Heart right ventricle (tissue), 16 donors: ENCODE data around the gene LCE1F. TPM values are rescaled to one million over a fixed set of nuclear protein-coding genes. Genes with fewer than 3 reads are reported as not detected.

Source experiments
- ATAC-seq, 8 donors: fragments of 200-7000 bp; cut with Tn5 transposase; one replicate each; pipeline ENCODE4 v1.9.1; 2020; ENCODE audit warnings: mild to moderate bottlenecking in 8 of 8, moderate library complexity in 8 of 8, moderate number of reproducible peaks in 1 of 8
- DNase-seq, 2 donors: peaks; one replicate each; pipeline ENCODE4 v3.0.0-alpha.2; 2020
- H3K27ac ChIP-seq, 10 donors: fragments of 200-600 bp; sonication (generic) in 2 of 10; one replicate each; pipeline versions ENCODE4 v1.5.0 to v1.8.0; 2020 to 2022; ENCODE audit warnings: mild to moderate bottlenecking in 3 of 10
- H3K27me3 ChIP-seq, 7 donors: fragments of 200-600 bp; one replicate each; pipeline ENCODE4 v1.8.0; 2021 to 2022; ENCODE audit warnings: mild to moderate bottlenecking in 2 of 7
- H3K36me3 ChIP-seq, 9 donors: fragments of 200-600 bp; sonication (generic) in 1 of 9; one replicate each; pipeline versions ENCODE4 v1.5.0 to v1.8.0; 2020 to 2022; ENCODE audit warnings: mild to moderate bottlenecking in 2 of 9
- H3K4me1 ChIP-seq, 9 donors: fragments of 200-600 bp; sonication (generic) in 1 of 9; one replicate each; pipeline versions ENCODE4 v1.5.0 to v1.8.0; 2020 to 2022; ENCODE audit warnings: mild to moderate bottlenecking in 4 of 9
- H3K4me3 ChIP-seq, 10 donors: fragments of 200-600 bp; sonication (generic) in 2 of 10; one replicate each; pipeline versions ENCODE4 v1.5.0 to v1.8.0; 2020 to 2022; ENCODE audit warnings: mild to moderate bottlenecking in 7 of 10, moderate library complexity in 2 of 10
- H3K9me3 ChIP-seq, 11 donors: fragments of 200-600 bp in 10 of 11; sonication (generic) in 2 of 11; one replicate each; pipeline versions ENCODE4 v1.5.0 to v1.8.0; 2013 to 2022; ENCODE audit warnings: mild to moderate bottlenecking in 2 of 11, control low read depth in 1 of 11, moderate library complexity in 1 of 11
- CTCF ChIP-seq, 9 donors: fragments of 200-600 bp; sonication (generic) in 2 of 9; IDR thresholded peaks; one replicate each; pipeline versions ENCODE4 v1.5.0 to v1.8.0; 2021 to 2022; ENCODE audit warnings: antibody characterized with exemption in 9 of 9, mild to moderate bottlenecking in 5 of 9, moderate library complexity in 1 of 9
- WGBS, 2 donors: extraction: QIAGEN DNeasy Blood & Tissue Kit; methylation state at CpG; one replicate each; pipeline ENCODE4 v1.1.7; 2013; ENCODE audit warnings: inconsistent platforms in 1 of 2; 5-methylcytosine and 5-hydroxymethylcytosine counted together
- intact Hi-C, 10 donors: fragments of 100-400 bp; cut with DNase I; formaldehyde crosslinking; loops; one replicate each; pipeline versions ENCODE4 v1.11.1 to v1.14.2; 2022
- long read RNA-seq, 3 donors: library from polyadenylated mRNA; unstranded; transcript quantifications; one replicate each; pipeline ENCODE4 v2.0.0, GENCODE V29; 2020 to 2021
- polyA plus RNA-seq, 2 donors: library from polyadenylated mRNA; stranded (reverse); fragments of 200-250 nt; gene quantifications; one replicate each; pipeline ENCODE4 v1.2.3, GENCODE V29; 2013
- total RNA-seq, 10 donors: library from RNA; stranded (reverse); fragmentation: NEBNext Ultra II Directional in 3 of 10; extraction: Animal tissue kit (Norgen Biotek cat#: 25700) in 3 of 10; gene quantifications; one replicate each; pipeline versions ENCODE4 v1.2.1 to v1.2.4, GENCODE V29; 2021 to 2023
- donor health status: Arrhythmogenic right ventricular cardiomyopathy.
- donor health status: ischemic (EF 13 %, LVEDD 7.1; RV severe dilation, severe dysfunction).
- donor health status: healthy with polysubstance abuse.
- donor health status: DM: no; HTN: yes; CAD: no.
- donor health status: DM: no; HTN: no; CAD: no.
- donor health status: ischemic (EF 25% LVEDD 6.9; RV normal size, moderate dysfunction).
- donor health status: ischemic (EF 25% LVEDD 5.7; RV mildly dilated, moderate dysfunction).
- donor health status: healthy.
- donor health status: DM: yes; HTN: yes; CAD: no.
- donor health status: Ischemic cardiomyopathy.
- donor health status: ischemic (EF 35%, LVEDD 5.7; RV mildly dilated, moderate dysfunction).
- donor health status: nonischemic (EF 11% LVEDD 7.7; RV severe dilation, severe dysfunction).
- donor health status: DM: yes; HTN: yes; CAD: no.
- donor health status: PGD.
- donor health status: ischemic (EF 29% LVEDD 5.4; RV normal size, mild dysfunction).
- donor health status: nonischemic (EF 23%, LVEDD 6.1; RV moderate dilation, normal function).

Gene LCE1F
- not detected for total RNA-seq
- polyA plus RNA-seq, result not detected
- long read RNA-seq, donor 1, result 0 reads
- long read RNA-seq, donor 2, result 0 reads
- long read RNA-seq, donor 3, result 0 reads

- intact Hi-C loops, result no loop called here
- Histone ChIP-seq H3K36me3 (no peaks in the 10 kb centered on the region), H3K27me3 (peaks cover 0 to 4% (median 0%) of the 10 kb centered on the region in 7 donors), H3K27ac (no peak within 1 kb of the TSS), H3K4me1 (no peaks in the 10 kb centered on the region), H3K4me3 (no peak within 1 kb of the TSS), H3K9me3 (peaks cover 0 to 6% (median 0%) of the 10 kb centered on the region in 11 donors)
- no peak for DNase-seq
- no peak for TF ChIP-seq CTCF (IDR thresholded peaks at IDR 0.05)
- ATAC-seq, result no peak
- WGBS, 2 donors, result 58 to 62% methylated on average over 6 of the region's 6 CpGs
Measured at GRCh38 chr1:152774875-152775274, at the start of gene LCE1F. LCE1F (plus strand) TSS chr1:152775140; CDS start chr1:152776372, 1,232 bp downstream.

DNA sequence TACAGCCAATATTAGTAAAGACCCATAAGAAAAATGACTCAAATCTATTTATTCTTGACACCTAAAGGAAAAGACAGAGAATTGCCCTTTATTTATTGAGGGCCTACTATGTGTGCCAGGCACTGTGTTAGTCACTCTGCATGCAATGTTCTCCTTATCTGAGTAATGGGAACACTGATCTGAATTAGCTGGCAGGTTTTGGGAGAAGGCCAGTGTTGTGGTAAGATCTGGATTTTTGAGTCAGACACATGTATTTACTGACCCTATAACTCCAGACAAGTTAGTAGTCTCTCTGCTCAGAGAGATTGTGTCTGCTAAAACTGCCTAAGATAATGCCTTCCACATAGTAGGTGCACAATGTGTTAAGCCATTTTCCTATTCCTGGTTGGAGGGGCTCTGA, 49.7 kb upstream of the LCE1F start:
- H3K27ac ChIP-seq, result no peak overlapping the region
- no peak for TF ChIP-seq CTCF (IDR thresholded peaks at IDR 0.05)
- intact Hi-C loops, result no loop called here
- ATAC-seq (no peak), DNase-seq (no peak)
- H3K27me3 ChIP-seq, result peaks cover 0 to 11% (median under 1%) of the 10 kb centered on the region in 7 donors
- no peak overlapping the region for H3K4me3 ChIP-seq
- H3K9me3 ChIP-seq, result no peaks in the 10 kb centered on the region
- H3K4me1 ChIP-seq, result no peaks in the 10 kb centered on the region
- H3K36me3 ChIP-seq, result no peaks in the 10 kb centered on the region

DNA sequence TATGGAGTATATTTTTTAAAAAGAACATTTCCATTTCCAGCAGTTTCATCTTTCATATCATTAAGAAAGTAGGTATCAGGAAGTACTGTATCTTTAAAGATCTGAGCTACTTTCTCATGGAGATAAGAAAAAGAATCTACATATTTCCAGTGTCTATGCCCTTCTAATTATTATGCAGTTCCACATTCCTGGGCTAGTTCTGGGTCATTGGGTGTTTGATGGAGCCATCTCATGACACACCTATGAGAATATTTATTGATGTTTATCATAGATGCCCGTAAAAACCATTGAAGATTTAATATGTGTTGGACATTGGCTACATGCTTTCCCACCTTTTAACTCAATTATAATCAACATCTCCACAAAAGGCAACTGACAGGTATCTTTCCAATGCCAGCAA, 46.0 kb upstream of the LCE1F start:
- H3K36me3 ChIP-seq, result no peaks in the 10 kb centered on the region
- ATAC-seq (no peak), DNase-seq (no peak)
- no peak overlapping the region for H3K4me3 ChIP-seq
- peaks cover 0 to 11% (median 0%) of the 10 kb centered on the region in 7 donors for H3K27me3 ChIP-seq
- intact Hi-C loops, result no loop called here
- no peak overlapping the region for H3K27ac ChIP-seq
- H3K4me1 ChIP-seq, result no peaks in the 10 kb centered on the region
- 82 to 85% methylated on average over 1 of the region's 1 CpG for WGBS, 2 donors
- no peaks in the 10 kb centered on the region for H3K9me3 ChIP-seq
- no peak for TF ChIP-seq CTCF (IDR thresholded peaks at IDR 0.05)

DNA sequence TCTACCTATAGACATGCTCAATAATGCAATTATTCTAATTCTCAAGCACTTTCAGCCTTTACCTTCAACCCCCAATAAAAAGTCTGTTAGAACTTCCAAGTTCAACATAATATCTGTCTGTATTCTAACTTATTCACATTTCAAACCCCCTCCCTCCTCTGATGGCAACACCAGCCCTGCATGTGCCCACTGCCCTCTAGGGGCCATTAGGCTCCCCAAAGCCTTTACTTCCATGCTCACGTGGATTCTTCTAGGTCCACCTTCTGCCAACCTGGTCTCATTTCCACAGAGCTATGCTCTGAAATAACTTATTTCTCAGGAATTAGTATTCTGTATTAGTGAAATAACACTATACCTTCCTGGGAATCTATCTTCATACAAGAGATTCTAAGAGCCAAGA, 39.3 kb upstream of the LCE1F start:
- H3K4me3 ChIP-seq, result no peak overlapping the region
- peaks cover 0 to 13% (median 3%) of the 10 kb centered on the region in 7 donors for H3K27me3 ChIP-seq
- no peaks in the 10 kb centered on the region for H3K36me3 ChIP-seq
- peaks cover 0 to 2% (median 0%) of the 10 kb centered on the region in 11 donors for H3K9me3 ChIP-seq
- ATAC-seq (no peak), DNase-seq (no peak)
- no peak for TF ChIP-seq CTCF (IDR thresholded peaks at IDR 0.05)
- intact Hi-C loops, result no loop called here
- H3K27ac ChIP-seq, result no peak overlapping the region
- no peaks in the 10 kb centered on the region for H3K4me1 ChIP-seq
- 16 to 24% methylated on average over 1 of the region's 1 CpG for WGBS, 2 donors
